HG03064 (cell line): ENCODE data around the gene PCDHGB3.
A peak's percentile ranks its signal among the peaks of the same experiment; 100 is the strongest.
"Not testable (repeated sequence)": the region's sequence is repeated elsewhere in the genome, so short reads cannot be mapped to it uniquely, and the experiment has no call there.

Source experiments
- ATAC-seq: cut with Tn5 transposase; IDR thresholded peaks from one replicate; pipeline ENCODE4 v1.9.1; 2021; ENCODE audit warnings: low read depth; ENCODE audit not compliant: unreplicated experiment

The PCDHGB3 gene

DNA sequence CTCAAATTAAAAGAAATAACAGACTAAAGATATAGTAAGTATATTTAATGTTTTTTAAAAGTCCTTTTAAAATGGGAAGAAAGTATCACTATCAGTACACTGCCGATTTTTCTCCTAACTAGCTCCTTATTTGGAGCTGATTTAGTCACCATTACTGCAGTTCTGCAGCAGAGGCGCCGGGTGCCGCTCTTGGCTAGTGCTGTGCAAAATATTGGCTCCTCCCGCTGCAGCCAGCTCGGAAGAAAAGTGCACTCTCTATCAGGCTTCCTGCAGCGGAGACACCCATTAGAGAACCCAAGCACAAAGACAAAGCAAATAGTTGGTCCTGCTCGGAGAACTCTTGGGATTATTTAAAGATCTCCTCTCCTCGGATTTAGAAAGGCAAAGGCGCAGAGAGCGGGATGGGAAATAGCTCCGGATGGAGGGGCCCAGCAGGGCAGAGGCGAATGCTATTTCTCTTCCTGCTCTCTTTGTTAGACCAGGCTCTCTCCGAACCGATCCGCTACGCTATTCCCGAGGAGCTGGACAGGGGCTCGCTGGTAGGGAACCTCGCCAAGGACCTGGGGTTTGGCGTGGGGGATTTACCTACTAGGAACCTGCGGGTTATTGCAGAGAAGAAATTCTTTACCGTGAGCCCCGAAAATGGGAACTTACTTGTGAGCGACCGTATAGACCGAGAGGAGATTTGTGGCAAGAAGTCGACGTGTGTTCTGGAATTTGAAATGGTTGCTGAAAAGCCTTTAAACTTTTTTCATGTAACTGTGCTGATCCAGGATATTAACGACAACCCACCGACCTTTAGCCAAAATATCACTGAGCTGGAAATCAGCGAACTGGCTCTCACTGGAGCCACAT, at the start of gene PCDHGB3:
PCDHGB3 (plus strand) TSS at position 249 of the 855 bp plus-strand sequence; CDS start at position 402, 153 bp downstream.
- peak; percentile 61 for ATAC-seq

DNA sequence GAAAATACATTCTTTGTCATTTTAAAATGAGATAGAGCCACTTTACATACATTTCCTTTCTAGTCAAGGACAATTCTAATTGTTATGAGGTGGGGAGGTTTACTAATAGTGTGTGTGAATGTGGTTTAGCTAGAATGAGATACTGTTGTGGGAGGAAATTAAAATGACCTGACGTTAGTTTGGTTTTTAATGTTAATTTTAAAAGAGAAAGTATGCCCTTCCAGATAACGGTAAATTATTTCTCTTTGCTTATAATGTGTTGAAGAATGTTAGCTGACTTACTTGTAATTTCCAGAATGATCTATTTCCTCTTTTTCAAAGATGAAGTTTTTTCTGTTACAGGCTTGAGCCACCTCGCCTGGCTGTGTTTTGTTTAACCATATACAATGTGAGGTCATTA, 47.8 kb upstream of the PCDHGB3 start:
- no peak for ATAC-seq

GRCh38 chr5:141326088-141326854, 43.8 kb upstream of the PCDHGB3 start:
- no peak for ATAC-seq

DNA sequence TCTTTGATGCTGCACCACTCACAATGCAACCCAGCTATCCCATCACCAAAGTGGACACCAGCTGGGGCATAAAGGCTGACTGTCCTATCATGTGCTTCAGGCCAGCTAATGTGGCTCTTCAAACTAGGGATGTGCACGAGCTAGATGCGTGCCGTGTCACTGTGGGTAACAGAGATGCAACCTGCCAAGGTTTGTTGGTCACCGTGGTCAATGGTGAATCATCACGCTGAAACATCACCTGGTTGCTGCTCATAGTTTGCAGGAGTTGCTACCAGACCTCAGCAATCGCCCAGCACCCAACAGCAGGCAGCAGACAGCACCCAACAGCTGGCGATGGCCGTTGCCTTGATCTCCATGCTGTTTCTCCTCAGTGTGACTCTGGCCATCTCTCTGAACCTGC, 41.8 kb upstream of the PCDHGB3 start:
- ATAC-seq: no peak

GRCh38 chr5:141330299-141331080, 39.6 kb upstream of the PCDHGB3 start, which contains the start of gene PCDHGA1:
PCDHGA1 (plus strand) TSS chr5:141330514.
- ATAC-seq: no peak

GRCh38 chr5:141332571-141332970, 37.5 kb upstream of the PCDHGB3 start:
- ATAC-seq: not testable (repeated sequence)

DNA sequence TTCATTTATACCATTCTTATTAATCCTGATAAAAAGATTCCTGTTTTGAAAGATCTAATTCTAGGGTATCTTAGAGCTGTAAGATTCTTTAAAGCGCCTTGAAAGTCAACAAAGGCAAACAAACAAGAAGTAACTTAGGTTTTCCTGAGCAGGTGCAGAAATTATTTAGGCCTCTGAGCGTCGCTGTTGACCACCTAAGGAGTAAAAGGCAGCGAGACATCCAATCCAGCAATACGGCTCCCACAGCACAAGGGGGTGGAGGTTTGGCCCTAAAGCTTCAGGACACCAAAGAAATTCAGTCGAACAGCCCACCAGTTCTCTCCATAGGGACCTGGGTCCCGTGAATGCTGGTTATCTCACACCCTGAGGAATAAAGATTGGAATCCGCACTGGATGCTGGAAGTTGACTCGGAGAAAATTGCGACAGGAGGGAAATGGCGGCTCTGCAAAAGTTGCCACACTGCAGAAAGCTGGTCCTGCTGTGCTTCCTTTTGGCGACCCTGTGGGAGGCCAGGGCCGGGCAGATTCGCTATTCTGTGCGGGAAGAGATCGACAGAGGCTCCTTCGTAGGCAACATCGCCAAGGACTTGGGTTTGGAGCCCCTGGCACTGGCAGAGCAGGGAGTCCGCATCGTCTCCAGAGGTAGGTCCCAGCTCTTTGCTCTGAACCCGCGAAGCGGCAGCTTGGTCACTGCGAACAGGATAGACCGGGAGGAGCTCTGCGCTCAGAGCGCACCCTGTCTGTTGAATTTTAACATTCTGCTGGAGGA, 31.3 kb upstream of the PCDHGB3 start, which contains the start of gene PCDHGA2:
PCDHGA2 (plus strand) TSS at position 223 of the 769 bp plus-strand sequence.
- no peak for ATAC-seq

- ATAC-seq: not testable (repeated sequence)
Observed at GRCh38 chr5:141340781-141341354, 29.2 kb upstream of the PCDHGB3 start.

DNA sequence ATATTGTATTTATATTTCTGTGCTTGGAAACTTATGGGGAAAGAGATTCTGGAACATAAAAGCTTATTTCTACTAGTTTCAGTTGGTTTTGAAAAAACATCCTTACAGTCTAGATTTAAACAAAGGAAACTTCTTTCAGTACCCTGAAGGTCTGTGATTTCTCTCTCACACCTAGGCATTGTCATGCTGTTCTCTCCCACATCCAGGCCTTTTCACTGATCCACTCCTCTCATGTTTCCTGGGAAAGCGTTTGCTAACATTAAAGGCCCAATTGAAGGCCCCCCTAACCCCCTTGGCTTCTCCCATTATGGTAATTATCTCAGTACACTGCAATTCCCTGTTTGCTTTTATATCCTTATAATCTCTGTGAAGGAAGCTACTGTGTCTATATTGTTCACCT, 27.3 kb upstream of the PCDHGB3 start:
- ATAC-seq: no peak

- no peak for ATAC-seq
Observed at GRCh38 chr5:141343242-141343952, 26.6 kb upstream of the PCDHGB3 start, which contains the start of gene PCDHGA3. PCDHGA3 (plus strand) TSS chr5:141343829; CDS start chr5:141344034, 205 bp downstream.

DNA sequence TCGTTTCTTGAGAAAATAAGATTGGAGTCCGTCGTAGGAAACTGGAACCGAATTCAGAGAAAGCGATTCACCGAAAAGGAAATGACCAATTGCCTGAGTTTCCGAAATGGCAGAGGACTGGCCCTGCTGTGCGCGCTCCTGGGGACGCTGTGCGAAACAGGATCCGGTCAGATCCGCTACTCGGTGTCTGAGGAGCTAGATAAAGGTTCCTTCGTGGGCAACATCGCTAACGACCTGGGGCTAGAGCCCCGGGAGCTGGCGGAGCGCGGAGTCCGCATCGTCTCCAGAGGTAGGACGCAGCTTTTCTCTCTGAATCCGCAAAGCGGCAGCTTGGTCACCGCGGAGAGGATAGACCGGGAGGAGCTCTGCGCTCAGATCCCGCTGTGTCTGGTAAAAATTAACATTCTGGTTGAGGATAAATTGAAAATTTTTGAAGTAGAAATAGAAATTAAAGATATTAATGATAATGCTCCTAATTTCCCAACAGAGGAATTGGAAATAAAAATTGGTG, 26.0 kb upstream of the PCDHGB3 start:
- ATAC-seq: no peak

DNA sequence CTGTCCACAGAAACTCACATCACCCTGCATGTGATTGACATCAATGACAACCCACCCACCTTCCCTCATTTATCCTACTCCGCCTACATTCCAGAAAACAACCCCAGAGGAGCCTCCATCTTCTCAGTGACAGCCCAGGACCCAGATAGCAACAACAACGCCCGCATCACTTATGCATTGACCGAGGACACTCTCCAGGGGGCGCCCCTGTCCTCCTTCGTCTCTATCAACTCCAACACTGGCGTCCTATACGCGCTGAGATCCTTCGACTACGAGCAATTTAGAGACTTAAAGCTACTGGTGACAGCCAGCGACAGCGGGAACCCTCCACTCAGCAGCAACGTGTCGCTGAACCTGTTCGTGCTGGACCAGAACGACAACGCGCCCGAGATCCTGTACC, 24.7 kb upstream of the PCDHGB3 start:
- ATAC-seq: no peak

GRCh38 chr5:141346017-141346416, 24.0 kb upstream of the PCDHGB3 start:
- ATAC-seq: not testable (repeated sequence)

- ATAC-seq: no peak
Observed at GRCh38 chr5:141349917-141350619, 20.0 kb upstream of the PCDHGB3 start, which contains the start of gene PCDHGB1. PCDHGB1 (plus strand) TSS chr5:141350099; CDS start chr5:141350261, 162 bp downstream.

GRCh38 chr5:141351591-141351990, 18.5 kb upstream of the PCDHGB3 start:
- no peak for ATAC-seq

DNA sequence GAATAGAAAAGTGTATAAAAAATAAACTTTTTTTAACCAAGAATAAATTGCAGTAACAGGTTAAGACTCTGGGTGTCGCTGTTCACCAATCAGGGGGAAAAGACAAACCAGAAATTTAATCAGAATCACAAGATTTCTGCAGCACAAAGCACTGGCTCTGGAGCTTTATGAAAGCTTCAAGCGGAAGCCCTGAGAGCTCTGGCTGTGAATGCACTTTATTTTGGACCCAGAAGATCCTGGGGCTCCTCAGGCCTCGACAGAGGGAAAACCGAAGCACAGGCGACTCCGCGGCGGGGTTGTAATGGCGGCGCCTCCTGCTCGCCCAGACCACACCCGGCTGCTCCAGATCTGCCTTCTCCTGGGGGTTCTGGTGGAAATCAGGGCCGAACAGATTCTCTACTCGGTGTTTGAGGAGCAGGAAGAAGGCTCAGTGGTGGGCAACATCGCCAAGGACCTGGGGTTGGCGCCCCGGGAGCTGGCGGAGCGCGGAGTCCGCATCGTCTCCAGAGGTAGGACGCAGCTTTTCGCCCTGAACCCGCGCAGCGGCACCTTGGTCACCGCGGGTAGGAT, 15.1 kb upstream of the PCDHGB3 start, which contains the start of gene PCDHGA4:
PCDHGA4 (plus strand) TSS at position 122 of the 570 bp plus-strand sequence; CDS start at position 209, 87 bp downstream.
- no peak for ATAC-seq

DNA sequence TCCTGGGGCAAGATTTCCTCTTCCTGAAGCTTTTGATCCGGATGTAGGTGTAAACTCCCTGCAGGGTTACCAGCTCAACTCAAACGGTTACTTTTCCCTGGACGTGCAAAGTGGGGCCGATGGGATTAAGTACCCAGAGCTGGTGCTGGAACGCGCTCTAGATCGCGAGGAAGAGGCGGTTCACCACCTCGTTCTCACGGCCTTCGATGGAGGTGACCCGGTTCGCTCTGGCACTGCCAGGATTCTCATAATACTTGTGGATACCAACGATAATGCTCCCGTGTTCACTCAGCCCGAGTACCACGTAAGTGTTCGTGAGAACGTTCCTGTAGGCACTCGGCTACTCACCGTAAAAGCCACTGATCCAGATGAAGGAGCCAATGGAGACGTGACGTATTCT, 14.4 kb upstream of the PCDHGB3 start:
- no peak for ATAC-seq
